Activated CD4-positive, alpha-beta T cell treated with anti-CD3 and anti-CD28 coated beads for 24 hours (primary cell): Measurements from ENCODE around the gene NPM3.

Experiments used
- DNase-seq, 2 donors: peaks; one replicate each; pipeline ENCODE4 v3.0.0-alpha.2; 2020; ENCODE audit warnings: low read depth in 2 of 2

NPM3 gene, protein sequence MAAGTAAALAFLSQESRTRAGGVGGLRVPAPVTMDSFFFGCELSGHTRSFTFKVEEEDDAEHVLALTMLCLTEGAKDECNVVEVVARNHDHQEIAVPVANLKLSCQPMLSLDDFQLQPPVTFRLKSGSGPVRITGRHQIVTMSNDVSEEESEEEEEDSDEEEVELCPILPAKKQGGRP

DNA sequence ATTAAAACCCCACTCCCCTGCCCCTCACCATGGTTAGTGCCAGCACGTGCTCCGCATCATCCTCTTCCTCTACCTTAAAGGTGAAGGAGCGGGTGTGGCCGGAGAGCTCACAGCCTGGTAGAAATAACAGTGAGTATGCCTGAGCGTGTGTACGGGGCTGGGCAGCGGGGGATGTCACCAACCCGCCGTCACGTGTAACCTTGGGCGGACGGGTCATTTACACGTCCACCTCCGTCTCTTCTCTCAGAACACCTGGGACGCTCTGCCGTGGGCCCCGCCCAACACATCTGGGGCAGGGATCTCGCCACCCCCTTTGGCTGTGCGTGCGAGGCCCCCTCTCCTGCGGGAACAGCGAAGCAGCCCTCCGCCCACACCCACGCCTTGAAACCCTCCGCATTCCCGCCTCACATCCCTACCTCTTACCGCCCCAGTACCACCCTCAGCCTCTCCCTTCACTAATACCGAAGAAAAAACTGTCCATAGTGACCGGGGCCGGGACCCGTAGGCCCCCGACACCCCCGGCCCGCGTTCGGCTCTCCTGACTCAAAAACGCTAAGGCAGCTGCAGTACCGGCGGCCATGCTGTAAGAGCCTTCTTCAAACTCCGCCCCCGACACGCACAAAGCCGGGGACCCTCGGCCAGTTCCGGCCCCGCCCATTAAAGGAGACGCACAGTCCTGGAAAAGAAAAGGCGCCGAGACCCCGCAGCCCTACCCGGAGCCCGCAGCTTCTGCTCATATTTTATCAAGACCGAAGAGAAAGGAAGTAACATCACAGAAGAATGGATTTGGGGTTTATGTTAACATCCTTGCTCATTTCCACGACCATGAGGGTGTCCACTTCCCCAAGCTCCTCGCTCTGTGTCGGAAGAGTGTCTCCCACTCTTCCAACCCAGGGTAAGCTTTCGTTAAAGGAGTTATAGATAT lies at the start of gene NPM3:
Gene NPM3 (minus strand): TSS at position 636 of the 925 bp plus-strand sequence. CDS start 56 bp downstream, at position 580.
- DNase-seq, result peak; percentile 82 to 83

DNA sequence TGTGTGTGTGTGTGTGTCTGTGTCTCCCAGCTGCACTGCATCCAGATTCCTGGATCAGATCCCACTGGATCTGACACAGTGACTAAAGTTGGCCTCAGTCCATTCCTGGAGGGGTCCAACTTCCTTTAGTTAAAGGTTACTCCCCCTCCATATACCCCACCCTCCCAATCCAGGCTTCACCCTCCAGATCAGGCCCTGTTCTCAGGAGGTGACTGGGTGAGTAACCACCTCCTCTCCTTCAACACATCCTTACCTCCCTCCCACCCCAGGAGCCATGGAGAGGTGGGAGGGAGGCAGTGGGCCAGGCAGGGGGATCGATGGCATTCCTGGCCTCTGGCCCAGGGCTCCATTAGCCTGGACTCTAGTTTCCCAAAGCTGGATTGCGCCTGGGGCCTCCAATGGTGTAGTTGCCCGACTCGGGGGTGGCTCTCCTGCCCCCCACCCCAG lies 49.1 kb upstream of the NPM3 start:
- DNase-seq, result no peak

DNA sequence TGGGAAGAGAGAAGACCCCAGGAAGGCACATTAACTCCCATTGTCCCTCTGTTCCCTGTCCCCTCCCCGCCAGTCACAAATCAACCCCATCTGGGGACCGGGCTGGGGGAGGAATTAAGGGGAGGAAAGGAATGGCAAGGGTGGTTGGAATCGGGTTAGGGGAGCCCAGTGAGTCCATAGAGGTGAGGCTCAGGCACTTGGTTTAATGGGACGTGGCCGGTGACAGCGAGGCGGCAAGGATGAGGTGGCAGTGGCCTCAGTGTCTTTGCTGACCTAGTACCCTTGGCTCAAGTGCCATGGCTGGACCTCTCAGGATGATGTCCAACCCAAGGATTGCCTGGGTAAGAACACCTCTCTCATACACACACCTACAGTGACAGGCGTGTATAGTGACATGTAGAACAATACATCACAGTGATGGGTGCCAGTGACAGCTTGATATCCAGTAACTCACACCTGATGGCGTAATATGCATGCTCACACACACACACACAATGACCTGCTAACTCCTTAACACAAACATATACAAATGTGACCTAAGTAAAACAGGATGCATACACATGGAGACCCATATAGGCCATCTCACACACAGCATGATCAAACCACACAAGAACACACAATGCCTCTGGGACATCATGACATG lies 48.0 kb upstream of the NPM3 start:
- DNase-seq, result no peak

DNA sequence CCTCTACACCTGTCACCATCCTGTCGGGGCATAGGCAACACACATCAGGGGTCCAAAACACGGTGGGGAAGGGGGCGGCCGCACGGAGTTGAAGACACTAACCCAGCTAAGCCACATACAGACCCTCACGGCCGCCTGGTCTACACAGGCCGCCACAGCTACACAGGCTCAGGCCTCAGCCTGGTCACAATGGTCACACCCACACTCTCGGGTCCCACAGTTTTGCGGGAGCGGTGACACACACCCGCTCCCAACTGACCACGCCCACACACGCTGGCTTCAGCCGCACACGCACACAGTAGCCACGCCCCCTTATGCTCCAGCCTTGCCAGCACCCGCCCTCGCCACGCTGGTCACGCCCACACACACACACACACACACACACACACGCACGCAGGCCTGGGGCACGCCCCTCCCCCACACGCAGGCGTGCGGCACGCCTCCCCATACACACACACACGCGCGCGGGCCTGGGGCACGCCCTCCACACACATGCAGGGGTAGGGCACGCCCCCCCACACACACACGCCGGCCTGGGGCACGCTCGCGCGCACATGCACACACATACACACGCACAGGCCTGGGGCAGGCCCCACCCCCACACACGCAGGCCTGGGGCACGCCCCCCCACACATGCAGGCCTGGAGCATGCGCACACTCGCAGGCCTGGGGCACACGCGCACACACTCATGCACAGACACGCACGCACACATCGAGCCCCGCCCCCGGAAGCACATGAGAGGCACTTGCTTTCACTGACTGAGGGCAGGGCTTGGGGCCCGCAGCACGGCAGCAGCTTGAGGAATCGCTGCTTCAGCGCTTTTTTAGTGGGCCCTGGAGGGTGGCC lies 47.3 kb upstream of the NPM3 start:
- peak; percentile 83 to 86 for DNase-seq

DNA sequence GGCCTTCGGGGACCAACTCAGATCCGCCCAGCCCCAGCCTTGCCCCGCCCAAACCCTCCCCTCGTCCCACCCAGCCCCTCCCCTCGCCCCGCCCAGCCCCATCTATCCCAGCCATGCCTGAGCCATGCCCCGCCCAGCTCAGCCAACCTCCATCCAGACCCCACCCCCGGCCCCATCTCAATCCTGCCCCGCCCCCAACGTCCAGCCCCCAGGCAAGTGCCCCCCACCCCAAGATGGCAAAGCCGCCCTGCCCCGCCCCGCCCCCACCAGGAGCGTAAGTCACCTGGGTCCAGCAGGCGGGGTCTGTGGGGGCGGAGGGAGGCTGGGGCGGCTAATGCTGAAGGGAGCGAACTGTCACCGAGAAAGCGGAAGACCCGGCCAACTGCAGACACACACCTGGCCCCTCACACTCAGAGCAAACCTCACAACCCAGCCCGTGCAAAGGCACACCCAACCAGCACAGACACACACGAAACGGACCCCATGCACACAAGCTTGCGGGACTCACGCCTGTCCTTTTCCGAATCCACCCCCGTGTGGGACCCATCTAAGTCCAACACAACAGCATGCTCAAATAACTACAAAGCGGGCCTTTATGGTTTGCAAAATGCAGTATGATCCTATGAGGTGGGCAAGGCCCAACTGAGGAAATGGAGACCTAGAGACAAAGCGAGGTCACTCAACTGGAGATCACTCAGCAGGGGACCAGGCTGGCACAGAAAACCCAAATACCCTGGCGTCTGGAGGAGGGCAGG lies 46.5 kb upstream of the NPM3 start:
- DNase-seq, result peak; percentile 35 to 42

DNA sequence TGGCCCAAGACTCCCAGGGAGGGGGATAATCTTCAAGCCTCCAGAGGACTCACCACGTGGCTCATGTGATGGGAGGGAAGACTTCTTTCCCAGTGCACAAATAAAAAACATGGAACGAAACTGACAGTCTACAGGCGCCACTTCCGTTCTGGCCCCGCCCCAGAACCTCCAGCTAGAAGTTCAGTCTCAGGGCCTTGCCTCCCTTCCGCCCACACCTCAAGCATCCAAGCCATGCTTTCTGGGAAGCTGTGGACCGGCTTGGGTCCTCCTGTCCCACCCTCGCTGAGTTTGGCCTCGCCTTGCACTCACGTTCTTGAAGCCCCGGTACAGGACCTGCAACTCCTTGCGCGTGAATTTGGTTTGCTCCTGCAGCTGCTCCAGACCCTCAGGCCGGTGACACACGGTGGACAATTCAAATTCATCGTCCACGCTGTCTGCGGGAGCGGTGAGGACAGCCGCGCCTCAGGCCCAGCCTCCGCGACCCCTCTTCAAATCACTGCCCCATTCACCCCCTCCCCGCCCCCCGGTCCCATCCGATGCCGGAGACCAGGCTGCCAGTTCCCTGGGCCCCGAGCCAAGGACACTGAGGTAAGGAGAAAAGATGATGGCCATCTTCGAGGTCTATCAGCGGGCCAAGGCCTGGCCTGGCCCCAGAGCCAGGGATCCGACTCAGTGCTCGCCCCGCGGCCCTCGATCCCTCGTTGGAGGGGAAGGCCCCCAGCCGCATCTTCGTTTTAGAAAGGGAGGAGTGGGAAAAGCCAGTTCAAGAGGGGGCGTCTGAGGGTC lies 45.7 kb upstream of the NPM3 start:
- DNase-seq, result no peak

DNA sequence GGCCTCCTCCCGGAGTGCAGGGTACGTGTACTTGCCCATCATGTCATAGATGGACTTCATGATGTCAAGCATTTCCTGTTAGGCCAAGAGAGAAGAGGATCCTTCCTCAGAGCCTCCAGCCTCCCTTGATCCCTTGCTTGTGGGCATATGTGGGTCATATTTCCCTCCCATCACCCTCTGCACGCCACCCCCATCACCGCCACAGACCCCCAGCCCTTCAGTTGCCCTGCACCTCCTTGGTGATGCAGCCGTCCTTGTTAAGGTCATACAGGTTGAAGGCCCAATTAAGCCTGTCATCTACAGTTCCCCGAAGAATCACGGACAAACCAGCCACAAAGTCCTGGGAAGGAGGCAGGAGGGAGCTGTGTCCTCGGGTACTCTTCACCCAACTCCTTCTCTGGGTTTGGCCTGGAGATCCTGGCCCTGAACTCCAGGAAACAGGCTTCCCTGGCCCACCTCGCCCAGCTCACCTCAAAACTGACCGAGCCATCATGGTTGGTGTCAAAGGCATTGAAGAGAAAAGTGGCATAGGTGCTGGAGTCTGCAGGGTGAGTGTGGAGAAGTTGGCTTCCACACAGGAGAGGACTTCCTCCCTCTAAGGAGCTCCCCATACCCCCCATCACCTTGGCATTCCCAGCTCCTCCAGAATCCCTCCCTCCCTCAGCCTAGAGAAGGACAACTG lies 44.8 kb upstream of the NPM3 start:
- DNase-seq, result no peak

DNA sequence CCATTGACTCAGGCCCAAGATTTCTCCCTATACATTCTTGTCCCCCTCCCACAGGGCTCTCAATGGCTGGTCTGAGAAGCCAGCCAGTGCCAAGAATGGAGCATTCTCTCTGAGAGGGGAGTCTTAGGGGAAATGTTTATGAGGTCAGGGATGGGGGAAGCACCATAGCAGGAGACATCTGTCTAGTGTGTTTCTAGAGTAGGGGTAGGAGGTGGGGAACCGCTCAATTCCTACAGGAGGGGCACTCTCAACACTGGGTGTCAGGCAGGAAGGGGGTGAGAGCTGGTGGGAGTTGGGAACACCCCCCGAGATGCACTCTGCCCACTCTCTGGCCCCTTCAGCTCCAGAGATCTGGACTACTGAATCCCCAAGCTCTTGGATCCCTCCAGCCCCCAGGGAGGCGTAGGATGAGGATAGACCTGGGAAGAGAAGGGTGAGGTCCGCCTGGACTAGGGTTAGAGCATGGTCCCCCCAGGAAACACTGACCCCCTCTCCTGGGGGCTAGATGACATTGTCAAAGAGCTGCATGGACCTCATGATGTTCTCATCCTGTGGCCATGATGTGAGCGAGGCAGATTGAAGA lies 43.7 kb upstream of the NPM3 start:
- no peak for DNase-seq

DNA sequence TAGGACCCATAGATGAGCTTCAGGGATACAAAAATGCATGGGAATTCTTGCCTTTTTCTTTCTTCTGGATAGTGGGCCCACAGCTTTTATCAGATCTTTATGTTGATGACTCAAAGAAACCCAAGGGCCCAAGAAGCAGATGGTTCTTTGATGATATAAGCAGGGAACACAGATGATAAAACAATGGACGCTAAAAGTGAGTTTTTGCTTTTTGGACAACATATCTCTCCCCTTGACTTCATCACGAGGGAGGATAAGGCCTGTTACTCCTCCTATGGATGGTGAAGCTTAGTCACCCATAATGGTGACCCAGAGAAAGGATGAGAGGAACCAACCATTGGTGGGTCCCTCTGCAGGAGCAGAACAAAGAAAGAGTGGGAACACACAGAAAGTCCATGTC lies 41.5 kb upstream of the NPM3 start:
- no peak for DNase-seq

DNA sequence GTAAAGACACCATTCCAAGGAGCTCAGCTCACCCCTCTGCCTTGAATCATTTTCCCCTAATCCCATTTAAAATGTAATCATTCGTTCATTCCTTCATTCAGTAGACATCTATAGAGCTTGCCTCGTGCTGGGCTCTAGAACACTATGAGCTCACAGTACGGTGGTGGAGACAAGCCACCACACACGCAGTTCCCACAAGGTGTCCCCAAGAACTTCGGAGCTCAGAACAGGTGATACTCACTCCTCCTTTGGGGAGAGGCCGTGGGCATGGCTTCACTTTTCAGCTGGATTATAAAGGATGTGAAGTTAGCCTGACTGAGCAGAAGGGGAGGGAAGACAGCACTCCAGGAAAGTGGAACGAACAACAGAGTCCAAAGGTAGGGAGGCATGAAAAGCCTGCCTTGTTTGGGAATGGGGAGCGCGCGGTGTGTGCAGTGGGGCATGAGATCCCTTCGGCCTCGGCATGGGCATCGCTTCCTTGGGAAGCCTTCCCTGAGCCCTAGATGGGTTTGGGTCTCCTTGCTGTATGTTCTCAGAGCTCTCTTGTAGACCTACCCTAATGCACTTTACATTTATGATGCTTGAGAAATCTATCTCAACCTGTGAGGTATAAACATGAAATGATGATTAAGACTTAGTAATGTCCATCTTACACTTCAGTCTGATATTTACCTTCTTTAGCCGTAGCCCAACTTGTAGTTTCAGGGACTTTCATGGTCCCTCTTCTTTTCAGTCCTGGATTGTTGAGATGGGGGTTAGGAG lies 35.8 kb upstream of the NPM3 start:
- no peak for DNase-seq

DNA sequence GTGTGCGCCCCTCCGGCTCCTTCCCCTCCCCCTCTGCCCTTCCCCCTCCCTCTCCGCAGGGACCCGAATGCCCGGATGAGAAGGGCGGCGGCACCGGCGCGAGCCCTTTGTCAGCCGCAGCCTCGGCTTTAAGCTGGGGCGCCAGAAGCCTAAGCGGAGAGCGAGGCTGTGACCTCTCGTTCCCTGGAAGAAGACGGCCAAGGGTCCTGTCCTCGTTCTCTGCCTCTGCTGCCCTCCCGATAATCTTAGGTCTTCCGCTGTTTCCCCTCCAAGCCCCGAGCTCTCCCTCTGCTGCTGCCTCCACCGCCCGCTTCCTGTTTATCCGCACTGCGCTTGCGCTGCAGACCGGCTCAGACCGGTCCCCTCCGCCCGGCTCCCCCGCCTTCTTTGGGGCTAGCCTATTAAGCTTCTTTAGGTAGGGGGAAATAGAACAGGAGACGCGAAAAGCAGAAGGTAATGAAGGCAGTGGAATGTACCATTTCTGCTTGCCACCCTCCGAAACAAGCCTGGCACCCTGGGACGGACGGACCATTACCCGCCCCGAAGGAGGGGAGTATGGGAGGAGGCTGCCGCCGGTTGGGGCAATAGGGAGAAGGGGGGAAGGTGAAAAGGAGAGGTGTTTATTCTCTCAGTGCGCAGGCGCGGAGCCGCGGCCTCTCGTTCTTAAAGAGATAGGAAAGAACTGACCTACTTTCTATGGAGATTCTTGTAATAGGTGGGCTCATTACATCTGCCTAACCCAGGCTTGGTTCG lies 35.0 kb upstream of the NPM3 start, which contains the start of gene OGA:
Gene OGA (minus strand): TSS at position 326 of the 753 bp plus-strand sequence. CDS start 422 bp downstream, outside the sequence.
- peak; percentile 92 to 96 for DNase-seq

DNA sequence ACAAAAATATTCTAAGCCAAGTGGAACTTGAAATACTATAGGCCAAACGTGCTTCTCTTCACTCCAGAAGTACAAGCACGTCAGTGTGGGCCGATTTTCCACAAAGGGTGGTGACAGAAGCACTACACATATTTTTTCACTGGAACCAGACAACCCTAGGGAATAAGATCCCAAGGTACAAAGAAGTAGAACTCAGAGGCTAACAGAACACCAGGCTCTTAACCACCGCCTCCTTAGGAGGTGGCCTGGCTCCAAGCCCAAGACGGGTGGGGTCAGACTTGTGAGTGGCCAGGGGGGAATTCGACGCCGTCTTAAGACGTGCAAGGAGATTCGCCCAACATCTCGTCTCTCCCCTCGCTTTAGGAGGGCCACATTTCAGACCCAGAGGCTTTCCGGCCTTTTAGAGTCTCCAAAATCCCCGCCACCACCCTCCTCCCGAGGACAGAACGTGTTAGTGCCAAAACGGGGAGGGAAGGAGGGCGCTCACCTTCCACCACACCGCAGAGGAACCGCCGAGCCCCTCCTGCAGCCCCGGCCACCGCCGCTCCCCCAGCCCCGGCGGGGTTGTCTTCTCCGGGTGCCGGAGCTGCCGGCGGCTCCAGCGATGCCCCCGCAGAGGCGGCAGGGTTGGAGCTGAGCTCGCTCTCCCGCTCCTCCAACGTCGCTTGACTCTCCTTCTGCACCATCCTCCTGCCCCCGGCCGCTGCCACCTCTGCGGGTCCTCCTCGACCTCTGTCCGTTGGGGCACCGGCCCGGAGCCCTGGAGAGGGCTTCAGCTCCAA lies 34.3 kb upstream of the NPM3 start:
- no peak for DNase-seq

DNA sequence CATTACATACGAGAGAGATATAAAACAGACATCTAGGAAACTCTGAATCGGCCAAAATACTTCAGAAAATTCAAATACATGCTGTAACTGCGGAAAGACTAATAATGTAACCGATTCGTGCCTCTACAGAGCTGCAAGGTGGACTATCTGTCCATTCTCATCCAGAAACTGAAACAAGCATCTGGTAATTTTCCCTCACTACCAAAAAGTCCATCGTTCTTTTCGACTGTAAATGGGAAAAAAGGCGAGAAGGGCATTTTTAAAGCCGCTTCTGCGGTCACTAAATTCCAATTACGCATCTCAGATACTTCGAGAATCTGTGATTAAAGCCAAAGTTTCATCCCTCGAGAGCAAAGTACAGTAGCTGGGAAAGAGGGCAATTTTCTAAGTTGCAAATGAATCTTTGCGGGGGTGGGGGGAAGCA lies 33.7 kb upstream of the NPM3 start:
- no peak for DNase-seq

DNA sequence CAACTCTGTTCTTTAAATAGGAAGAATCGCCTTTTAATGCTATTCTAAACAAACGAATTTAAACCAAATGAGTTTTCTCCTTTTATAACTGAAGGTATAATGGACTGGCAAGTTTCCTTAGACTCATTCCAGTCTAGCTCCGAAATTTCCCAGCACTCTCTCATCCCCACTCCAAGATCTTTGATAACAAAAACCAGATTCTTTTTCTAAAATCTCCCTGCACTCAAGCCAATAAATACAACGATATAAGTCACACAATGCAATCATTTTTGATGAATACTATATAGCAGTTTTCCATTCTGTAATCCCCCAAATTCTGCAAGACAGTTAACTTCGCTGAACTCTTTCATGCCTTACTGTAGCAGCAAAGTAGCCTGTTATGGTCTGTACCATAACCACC lies 33.1 kb upstream of the NPM3 start:
- no peak for DNase-seq

DNA sequence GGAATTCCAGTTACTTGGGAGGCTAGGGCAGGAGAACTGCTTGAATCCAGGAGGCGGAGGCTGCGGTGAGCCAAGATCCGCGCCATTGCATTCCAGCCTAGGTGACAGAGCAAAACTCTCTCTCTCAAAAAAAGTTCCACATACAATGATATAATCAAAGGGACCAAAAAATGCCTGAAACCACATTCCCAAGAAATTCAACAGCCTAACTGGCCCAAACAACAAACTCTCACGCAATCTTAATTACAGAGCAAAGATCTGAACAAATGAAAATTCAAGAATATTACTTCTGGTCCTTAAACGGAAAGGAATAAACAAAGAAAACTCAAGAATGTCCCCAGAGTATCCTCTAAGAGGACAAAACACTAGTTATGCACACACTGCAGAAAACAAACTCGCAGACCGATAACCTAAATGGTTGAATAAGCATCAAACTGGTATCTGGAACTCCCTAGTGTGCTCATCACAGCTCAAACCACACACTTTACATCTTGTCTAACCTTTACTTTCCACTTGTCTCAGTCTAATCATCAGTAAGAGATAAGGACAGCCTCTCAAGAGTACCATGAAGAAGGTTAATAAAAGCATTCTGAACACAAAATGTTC lies 31.3 kb upstream of the NPM3 start:
- no peak for DNase-seq

DNA sequence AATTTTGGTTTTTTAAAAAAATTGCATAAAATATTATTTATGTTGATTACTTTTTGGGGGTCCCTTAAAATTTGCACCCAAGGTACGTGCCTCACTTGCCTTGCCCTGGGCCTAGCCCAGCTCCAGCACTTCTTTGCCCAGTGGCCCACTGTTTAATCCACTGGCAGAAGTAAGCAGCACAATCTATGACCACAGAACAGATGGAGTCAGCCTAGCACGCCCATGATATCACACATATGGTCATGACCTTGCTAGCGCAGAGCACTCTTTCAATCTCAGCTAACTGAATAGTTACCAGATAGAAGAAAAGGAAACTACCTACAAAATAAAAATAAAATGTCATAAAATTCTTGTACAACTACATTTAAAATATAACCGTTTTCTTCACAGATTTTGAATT lies 29.4 kb upstream of the NPM3 start:
- DNase-seq, result no peak
